IPS DF 19.7 (cell line): ENCODE measurements around the gene DBH.

Experiments used
- DNase-seq: peaks from one replicate; pipeline ENCODE4 v3.0.0-alpha.2; 2013; ENCODE audit warnings: low read depth, low spot score

The DBH gene

DNA sequence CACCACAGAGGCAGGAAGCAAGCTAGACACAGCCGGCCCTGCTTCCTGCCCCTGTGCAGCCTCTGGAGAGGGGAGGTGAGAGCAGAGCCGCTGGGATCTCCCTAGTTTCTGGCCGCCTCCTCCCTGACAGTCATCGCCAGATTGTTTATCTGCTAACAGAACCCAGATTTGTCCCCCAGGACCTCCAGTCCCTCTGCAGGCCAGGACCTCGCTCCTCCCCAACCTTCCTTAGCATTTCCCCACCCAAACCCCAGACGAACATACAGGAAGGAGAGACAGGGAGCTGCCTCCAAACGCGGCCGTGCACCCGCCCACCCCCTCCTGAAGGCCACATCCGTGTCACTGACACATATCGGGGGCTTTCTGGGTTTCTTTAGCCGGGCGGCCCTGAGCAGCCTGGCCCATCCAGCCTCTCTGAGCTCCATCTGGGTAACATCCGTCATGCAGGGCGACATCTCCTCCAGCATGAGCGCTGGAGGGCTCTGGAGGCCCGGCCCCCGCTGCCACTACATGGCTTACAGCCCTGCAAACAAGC, 47.5 kb downstream of the DBH start:
- no peak for DNase-seq

DNA sequence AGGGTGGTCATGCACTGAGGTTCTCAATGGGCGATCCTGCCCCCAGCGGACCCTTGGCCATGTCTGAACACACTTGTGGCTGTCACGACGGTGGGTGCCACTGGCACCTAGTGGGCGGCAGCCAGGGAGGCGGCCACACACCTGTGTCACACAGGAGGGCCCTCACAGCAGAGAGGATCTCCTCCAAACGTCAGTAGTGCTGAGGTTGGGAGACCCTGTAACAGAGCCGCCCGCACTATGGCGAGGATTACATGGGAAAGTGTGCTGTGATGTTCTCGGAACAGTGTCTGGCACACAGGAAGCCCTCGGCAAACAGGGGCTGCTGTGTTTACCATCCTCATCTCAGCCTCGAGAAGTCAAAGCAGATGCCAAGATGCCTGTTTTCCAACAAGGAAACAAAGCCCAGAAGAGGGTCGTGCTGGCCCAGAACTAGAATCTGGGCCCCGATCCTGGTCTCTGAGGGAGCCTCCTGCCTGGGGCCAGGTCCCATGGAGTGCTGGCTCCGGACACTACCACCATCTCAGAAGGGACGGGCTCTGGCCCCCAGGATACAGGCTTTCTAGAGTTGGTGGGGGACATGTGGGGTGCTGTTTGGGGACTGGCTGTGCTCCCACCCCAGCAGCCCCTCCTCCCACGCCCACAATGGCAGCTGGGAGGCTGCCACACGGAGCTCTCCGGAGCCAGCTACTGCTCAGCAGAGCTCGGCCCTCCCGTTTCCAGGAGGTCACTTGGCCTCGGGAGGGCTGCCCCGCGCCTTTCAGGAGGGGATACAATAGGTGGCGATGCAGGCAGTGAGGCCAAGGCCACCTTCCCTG, 48.2 kb downstream of the DBH start:
- no peak for DNase-seq

DNA sequence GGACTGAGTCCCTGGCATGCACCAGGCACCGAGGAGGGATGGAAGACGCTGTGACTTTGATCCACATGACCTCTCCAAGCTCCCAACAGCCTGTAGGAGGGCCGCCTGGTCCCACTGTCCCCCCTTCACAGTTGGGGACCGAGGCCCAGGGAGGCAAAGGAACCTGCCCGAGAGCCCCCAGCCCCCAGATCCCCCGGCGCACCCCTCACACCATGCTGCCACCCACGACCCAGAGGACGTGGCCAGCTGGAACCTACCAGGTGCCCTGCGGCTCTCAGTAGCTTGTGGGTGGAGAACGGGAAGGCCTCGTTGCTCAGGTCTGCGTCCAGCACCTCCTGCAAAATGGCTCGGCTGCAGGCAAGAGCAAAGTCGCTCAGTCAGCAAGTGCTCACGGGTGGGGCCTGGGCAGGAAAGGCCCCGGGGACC, 48.8 kb downstream of the DBH start:
- no peak for DNase-seq

DNA sequence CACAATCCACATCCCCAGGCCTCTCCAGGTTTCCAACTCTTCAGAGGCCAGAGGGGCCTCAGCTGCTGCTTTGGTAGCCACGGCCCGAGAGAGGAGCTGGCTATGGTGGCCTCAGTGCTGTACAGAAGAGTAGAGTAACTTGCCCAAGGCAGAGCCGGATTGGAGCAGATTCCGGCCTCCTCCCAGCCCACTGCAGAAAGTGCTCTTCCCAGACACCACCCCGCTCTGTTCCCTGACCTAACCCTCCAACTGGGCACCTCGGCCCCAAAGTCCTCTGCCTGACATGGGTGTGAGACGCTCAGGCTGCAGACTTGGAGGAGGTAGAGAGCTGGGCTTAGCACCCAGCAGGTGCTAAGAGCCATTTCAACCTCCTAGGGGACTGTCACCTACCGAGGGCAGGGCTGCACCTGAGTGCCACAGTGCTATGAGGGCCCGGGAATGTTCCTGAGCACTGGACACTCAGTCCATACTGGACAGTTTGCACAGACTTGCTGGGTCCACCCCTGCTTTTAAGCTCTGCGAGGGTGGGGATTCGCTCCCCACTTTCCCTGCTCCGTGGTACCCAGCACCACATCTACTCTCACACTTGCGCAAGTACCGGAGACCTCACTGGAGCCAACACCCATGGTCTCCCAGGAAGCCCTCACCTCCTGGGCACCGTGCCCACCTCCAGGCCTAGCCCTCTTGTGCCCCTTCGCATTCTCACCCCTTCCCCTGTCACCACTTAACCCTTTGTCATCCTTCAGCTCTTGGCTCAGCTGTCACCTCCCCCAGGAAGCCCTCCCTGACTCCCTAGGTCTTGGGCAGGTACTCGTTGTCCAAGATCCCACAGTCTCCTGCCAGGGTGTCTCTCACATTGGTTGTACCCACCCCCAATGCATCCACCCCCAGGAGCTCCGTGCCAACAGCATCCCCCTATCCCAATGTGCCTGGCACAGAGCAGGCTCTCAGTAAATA, 49.8 kb downstream of the DBH start:
- no peak for DNase-seq

DNA sequence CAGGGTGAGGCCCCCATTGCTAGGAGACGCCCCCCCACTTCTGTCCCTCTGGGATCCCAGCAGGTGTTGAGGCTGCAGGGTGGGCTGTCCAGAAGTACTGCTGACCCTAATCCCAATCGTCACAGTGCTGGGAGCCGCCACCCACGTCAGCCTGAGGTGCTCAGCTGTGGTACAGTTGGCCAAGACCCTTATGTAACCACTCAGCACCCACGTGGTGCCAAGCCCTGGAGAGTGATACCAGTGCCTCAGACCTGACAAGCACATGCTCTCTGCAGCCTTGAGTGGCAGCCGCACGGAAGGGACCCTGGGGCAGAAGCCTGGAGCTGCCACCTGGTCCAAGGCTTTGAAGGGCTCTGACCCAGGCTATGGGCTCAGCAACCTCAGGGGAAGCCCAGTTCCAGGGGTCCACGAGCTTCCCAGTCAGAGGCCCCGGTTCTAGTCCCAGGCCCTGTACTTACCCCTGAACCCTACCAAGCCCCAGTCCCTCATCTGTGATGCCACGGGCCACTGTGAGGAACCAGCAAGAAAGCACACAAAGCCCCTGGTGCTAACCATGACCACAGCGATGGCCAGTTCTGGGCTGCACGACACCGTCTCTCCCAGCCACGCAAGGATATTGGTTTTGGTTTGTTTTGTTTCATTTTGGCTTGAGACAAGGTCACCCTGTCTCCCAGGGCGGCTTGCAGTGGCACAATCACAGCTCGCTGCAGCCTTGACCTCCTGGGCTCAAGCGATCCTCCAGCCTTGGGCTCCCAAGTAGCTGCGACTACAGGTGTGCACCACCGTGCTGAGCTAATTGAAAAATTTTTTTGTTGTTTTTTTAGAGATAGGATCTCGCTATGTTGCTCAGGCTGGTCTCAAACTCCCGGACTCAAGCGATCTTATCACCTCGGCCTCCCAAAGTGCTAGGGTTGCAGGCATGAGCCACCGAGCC, 50.7 kb downstream of the DBH start:
- no peak for DNase-seq

DNA sequence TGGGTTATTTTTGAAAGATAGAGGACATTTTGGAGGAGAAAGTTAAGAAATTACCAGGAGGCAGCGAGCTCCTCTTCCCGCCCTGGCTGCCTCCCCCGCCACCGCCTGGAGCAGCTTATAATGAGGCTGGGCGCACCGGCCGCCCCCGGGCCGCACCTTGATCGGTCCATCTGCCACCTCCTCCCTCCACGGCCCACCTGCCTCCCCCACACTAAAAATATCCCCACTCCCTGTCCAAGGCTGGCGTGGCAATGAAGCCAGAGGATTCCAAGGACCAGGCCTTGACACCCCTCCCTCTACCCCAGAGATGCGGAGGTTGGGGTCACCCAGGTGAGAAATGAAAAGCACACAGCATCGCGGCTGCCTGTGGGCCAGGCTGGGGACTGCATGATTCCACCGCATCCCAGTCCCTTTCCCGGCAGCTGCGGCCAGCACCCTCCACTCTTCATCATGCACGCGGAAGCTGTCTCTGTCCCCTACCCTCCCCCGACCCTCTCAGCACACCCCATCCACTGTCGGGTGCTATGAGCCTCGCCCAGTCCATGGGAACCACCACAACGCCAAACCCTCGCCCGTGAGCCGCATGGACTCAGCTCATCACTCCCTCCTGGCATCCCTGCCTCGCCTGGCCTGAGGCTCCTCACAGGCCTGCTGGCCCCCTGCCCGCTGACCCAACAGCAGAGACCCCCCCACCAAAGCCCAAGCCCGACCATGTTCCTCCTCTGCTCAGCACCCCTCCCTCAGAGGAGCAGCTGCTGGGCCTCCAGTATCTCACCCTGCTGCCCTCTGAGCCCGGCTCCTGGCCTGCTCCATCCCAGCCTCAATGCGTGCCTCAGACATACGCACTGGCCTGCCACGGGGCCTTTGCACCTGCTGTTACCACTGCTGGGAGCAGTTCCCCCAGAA, 51.9 kb downstream of the DBH start:
- no peak for DNase-seq

DNA sequence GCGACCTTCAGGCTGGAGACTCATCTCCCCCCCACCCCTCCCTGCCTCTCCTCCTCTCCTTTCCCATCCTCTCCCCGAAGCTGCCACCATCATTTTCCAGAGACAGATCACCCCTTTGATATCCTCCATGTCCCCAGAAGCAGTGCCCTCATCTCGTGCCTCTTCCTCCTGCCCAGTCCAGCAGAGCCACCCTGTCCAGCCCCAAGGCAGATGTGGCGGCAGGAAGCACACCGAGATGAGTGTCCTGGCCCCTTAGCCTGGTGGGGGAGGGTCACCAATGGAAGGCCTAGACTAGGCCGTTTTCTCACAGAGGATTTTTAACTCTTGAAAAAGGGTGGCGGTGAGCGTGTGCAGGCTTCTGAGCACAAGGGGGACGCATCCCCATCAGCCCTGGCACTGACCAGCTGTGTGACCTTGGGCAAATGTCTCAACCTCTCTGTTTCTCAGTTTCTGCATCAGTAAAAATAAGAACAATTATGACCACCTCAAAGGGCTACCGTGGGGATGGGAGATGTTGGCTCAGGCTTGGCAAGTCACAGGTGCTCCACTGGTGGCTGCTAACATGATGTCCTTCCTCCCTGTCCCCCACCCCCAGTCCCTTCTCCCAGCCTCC, 53.1 kb downstream of the DBH start:
- no peak for DNase-seq

DNA sequence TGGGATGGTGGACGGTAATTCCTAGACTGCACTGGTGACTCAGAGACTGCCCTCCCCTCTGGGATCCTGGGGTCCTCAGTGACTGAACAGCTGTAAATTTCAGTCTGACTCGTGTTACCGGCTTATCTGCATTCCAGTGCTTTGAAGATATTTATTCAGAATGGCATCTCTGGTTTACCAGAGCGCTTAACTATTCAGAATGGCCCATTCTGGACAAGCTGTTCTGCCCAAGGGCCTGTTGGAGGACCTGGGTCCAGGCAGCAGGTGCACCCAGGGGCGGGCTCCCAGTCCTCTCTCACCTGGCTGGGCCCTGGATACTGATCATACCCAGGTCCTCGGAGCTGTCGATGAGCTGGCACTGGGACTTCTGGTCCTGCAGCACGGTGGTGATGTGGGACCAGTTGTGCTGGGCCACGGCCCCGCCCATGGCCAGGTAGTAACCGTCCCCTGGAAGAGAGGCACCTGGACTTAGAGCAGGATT, 54.0 kb downstream of the DBH start:
- no peak for DNase-seq

DNA sequence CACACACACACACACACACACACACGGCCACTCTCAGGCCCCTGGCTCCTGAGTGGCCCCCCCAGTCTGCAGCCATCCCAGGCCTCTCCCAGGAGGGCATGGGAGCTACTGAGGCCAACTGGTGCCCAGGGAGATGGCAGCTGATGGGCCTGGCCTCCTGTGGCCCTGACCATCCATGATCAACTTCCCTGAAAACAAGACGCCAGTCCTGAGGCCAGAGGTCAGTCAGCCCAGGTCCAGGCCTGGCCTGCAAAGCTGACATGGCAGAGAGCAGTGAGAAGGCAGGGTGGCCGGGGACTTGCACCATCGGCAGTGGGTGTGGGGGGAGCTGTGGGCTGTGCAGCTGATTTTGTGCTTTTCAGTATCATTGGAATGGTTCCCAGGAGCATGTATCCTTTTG, 55.0 kb downstream of the DBH start:
- no peak for DNase-seq

DNA sequence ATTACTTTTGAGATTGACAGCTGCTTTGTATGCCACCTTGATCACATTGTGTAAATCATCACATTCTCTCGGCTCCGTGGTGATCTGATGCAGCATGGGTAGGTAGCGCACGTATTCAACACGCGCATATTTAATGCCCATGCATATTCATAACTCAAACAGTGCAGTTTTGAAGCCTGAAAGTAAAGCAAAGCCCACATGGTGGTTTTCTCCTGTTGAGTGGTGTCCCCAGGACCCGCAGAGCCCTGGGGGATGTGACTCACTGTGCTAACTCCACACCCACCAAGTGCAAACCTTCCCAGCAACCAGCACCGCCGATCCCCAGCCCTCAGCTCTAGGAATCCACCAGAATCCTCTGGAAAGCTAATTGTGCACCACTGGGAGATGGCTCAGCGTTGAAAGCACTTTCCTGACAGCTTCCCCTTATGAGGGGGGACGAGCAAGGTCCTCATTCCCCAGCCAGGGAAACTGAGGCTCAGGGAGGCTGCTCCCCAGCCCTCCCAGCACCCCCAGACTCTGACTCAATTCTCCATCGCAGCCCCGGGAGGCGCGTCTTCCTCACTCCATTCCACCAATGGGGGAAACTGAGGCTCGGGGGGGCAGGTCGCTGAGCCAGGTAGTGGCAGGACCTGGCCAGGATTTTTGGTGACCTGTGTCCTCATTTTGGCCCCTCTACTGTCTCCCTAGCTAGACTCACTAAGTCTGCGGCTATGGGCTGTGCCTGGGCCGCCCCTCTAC, 55.6 kb downstream of the DBH start:
- DNase-seq: no peak

DNA sequence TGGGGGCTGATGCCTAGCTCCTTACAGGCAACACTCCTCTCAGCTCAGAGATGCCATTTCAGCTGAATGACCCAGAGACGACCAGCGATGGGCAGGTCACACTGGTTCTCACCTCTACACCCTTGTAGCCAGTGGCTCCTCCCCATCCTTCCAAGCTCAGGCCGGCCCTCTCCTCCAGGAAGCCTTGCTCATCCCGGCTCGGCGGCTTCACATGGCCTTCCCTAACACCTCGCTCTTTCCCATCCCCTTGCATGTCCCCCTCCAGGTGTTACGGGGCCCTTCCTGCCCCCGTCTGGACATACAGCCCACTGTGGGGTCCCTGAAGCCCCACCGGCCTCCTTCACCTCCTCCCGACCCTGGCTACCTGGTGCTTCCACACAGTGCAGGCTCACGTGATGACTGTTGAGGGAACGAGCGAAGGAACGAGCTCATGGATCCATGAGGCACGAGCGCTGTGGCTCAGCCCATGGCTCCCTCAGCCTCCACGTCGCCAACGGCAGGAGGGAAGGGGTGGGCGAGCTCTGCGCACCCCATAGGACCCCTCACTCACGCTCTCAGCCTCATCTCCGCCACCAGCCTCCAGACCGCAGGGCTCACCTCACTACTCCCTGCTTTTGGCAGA, 56.3 kb downstream of the DBH start:
- DNase-seq: no peak

DNA sequence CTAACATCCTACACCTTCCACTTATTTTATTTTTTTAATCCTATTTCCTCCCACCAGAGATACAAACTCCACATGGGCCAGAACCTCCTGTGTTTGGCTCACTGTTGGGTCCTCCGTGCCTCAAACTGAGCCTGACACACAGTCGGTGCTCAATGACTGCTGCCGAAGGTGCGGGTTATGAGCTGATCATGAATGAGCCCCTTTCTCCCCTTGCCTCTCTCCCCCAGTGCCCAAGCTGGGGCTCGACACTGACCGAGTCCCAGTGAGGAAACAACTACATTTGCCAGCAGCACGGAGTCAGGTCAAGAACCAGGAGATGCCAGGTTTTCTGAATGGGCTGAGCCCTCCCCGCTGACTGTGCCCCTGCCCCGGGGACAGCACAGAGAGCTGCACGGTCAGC, 57.0 kb downstream of the DBH start:
- no peak for DNase-seq

DNA sequence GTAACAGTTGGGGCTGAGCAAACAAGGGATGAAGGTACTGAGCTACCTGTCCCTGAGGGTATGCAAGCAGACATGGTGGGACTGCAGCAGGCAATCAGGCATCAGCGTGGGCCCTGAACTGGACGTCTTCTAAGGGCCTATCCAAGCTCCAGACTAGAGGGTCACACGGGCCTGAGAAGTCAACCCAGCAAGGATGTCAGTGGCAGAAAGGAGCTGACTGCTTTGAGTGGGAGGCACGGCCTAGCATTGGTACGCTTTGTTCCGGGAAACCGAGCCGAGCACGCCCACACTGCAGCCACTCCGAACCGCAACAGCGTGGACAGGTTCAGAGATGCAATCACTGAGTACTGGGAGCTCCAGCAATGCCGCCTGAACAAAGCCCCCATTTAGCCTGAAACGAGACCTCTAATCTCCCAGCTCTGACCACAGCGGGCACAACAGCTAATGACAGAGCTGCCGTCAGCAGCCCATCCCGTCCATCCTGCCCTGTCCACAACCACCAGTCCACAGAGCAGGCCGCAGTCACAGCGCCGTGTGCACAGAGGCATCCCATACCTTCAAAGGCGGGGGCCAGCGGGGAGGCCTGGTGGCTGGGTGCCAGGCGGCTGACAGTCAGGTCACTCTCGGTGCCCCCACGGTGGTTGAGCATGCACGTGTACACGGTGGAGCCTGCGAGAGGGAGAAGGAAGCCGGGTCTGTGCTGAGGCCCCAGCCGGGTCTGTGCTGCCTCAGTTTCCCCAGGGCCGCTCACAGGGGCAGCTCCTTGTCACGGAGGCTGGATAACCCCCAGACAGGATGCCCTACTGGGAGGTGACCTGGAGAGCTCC, 57.8 kb downstream of the DBH start:
- no peak for DNase-seq

DNA sequence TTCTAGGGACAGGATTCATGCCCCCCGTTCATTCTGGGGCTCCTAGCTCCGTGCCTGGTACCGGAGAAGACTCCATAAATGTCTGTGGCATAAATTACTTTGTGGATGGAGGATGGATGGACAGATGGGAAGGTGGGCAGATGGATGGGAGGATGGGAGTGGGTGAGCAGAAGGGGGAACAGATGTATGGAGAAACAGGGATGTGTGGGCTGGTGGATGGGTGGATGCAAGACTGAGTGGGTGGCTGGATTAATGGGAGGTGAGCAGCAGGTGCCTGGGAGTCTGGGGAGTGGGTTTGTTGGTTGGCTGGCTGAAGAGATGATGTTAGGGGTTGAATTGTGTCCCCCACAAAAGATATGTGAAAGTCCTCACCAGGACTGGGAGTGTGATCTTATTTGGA, 58.5 kb downstream of the DBH start:
- no peak for DNase-seq

DNA sequence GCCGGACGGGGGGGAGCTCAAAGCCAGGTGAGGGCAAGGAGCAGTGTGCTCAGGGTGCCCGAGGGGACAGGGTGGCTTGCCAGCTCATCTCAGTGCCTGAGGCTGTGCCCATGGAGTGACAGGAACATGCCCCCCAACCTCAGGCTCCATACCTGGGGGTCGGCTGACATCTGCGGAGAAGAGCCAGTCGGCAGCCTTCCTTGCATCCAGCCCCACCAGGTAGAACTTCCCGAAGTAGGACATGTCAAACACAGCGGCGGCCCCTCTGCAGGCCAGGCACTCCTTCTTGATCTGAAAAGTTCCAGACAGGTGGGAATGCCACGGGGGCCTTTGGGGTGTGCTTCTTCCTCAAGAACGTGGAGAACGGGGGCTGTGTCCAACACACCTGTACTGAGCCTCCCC, 59.9 kb downstream of the DBH start:
- DNase-seq: no peak

DNA sequence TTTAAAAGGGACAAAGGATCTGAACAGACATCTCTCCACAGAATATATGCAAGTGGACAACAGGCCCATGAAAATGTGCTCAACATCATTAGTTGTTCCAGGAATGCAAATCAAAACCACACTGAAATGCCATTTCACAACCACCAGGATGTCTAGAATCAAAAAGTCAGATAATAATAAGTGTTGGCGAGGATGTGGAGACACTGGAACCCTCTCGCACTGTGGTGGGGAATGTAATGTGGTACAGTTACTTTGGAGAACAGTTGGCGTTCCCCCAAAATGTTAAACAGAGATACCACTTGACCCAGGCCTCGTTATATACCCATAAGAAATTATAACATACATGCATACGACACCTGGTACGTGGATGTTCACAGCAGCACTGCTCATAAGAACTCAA, 63.4 kb downstream of the DBH start:
- no peak for DNase-seq

DNA sequence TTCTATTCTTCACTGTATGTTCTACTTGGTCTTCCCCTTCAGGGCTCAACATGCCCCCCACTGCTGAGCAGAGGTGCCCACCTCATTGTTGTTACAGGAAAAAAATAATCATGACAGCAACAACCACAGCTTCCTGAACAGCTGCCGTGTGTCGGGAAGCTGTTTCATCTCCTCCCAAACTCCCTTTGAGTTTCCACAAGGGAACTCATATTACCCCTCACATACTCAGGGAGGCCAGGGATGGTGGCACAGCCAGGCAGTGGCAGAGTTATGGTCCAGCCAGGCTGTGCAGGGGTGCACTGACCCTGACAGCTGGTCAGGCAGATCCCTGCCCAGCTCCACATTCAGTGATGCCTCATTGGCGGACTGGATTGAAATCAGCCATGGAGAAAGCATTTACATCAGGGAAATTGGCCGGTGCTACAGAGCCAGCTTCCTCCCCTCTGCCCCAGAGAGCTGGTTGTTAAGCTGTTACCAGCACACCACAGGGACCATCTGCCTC, 64.7 kb downstream of the DBH start:
- DNase-seq: no peak
